ENCODE measurements around the gene NCMAP. TPM values are rescaled to one million over a fixed set of nuclear protein-coding genes. Genes with fewer than 3 reads are reported as not detected.

Gene NCMAP
- polyA plus RNA-seq, 1 donor from 2014 or later = not detected

DNA sequence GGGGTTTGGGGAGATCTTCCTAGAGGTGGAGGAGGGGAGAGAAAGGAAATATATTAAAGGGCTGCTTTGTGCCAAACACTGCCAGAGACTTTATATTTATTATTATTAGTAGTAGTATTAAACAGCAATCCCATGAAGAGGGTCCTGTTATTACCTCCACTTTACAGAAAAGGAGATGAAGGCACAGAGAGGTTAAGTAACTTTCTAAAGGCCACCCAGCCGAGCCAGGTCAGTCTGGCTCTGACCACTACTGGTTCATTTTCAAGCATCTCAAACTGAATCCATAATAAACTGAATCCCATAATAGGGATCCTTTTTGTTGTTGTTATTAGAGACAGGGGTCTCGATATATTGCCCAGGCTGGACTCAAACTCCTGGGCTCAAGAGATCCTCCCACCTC lies 12.6 kb downstream of the NCMAP start:
- no peak for TF ChIP-seq MXI1 (conservative IDR thresholded peaks at IDR 0.05; ENCODE audit: poor library complexity, severe bottlenecking)
- no peak for TF ChIP-seq EZH2 (IDR thresholded peaks at IDR 0.05; ENCODE audit: borderline replicate concordance, insufficient read depth, low read length, poor library complexity, severe bottlenecking)
- TF ChIP-seq RAD21 (conservative IDR thresholded peaks at IDR 0.05) = no peak
- TF ChIP-seq REST (IDR thresholded peaks at IDR 0.05; ENCODE audit: borderline replicate concordance) = no peak
- no peak for TF ChIP-seq EP300 (conservative IDR thresholded peaks at IDR 0.05; ENCODE audit: poor library complexity, severe bottlenecking)
- TF ChIP-seq SMC3 (conservative IDR thresholded peaks at IDR 0.05; ENCODE audit: poor library complexity) = no peak
- no peak for TF ChIP-seq TAF1 (IDR thresholded peaks at IDR 0.05; ENCODE audit: low read depth)
- TF ChIP-seq, protein P1, sequence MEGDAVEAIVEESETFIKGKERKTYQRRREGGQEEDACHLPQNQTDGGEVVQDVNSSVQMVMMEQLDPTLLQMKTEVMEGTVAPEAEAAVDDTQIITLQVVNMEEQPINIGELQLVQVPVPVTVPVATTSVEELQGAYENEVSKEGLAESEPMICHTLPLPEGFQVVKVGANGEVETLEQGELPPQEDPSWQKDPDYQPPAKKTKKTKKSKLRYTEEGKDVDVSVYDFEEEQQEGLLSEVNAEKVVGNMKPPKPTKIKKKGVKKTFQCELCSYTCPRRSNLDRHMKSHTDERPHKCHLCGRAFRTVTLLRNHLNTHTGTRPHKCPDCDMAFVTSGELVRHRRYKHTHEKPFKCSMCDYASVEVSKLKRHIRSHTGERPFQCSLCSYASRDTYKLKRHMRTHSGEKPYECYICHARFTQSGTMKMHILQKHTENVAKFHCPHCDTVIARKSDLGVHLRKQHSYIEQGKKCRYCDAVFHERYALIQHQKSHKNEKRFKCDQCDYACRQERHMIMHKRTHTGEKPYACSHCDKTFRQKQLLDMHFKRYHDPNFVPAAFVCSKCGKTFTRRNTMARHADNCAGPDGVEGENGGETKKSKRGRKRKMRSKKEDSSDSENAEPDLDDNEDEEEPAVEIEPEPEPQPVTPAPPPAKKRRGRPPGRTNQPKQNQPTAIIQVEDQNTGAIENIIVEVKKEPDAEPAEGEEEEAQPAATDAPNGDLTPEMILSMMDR (IDR thresholded peaks at IDR 0.05; ENCODE audit: poor library complexity, severe bottlenecking) = no peak
- no peak for TF ChIP-seq POLR2AphosphoS5 (IDR thresholded peaks at IDR 0.05)
- no peaks in the 10 kb centered on the region for H4K20me1 ChIP-seq (ENCODE audit: insufficient read depth)
- H3K4me2 ChIP-seq (ENCODE audit: low read length) = no peak overlapping the region
- no peaks in the 10 kb centered on the region for H3K9me3 ChIP-seq (ENCODE audit: low read length)
- no peak overlapping the region for H3K27ac ChIP-seq (ENCODE audit: low read length)
- H3K9ac ChIP-seq (ENCODE audit: low read length) = no peak overlapping the region
- H3K36me3 ChIP-seq (ENCODE audit: insufficient read depth, low read length) = no peaks in the 10 kb centered on the region
- H3K79me2 ChIP-seq (replicated peaks; ENCODE audit: insufficient read depth, low read length) = no peaks in the 10 kb centered on the region
- H3K27me3 ChIP-seq (ENCODE audit: insufficient read depth, low read depth, low read length) = no peaks in the 10 kb centered on the region
- H3K4me3 ChIP-seq (ENCODE audit: low read length) = no peak overlapping the region
- no peaks in the 10 kb centered on the region for H3F3A ChIP-seq (ENCODE audit: insufficient read depth, low read length, poor library complexity, severe bottlenecking)
- H3K9me2 ChIP-seq (ENCODE audit: insufficient read depth, low read length) = no peaks in the 10 kb centered on the region
- no peak overlapping the region for H2AFZ ChIP-seq (ENCODE audit: low read depth, low read length)

DNA sequence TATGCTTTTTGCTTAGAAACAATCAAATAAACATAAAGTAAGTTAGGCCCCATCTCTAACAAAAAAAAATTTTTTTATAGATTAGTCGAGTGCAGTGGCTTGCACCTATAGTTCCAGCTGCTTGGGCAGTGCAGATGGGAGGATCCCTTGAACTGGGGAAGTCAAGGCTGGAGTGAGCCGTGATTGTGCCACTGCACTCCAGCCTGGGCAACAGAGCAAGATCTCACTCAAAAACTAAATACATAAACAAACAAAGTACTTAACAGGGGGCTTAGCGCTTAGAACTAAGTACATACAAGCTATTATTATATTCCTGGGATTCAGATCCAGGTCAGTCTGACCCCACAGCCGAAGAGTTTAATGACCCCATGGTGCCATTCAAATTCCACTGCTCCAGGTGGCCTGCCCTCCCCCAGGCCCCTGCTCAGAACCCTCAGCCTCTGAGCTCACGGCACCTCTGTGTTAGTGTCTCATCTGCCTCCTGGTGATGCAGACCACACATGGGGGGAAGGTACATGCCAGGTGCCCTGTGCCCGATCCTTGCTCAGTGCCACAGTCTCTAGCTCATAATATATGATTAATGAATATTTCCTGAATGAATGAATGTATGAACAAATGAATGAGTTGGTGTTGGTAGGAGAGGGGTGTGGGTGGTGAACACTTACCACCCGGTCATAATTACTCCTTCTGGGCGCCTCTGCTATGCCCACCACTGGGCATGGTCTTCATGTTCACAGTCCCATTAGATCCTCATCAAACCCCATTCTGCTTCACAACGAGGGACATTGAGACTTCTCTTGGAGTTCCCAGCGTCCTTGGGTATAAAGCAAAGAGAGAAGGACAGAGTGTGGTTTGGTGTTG lies 14.6 kb downstream of the NCMAP start:
- H3K9me3 ChIP-seq (ENCODE audit: low read length) = no peaks in the 10 kb centered on the region
- H3K36me3 ChIP-seq (ENCODE audit: insufficient read depth, low read length) = no peaks in the 10 kb centered on the region
- H2AFZ ChIP-seq (ENCODE audit: low read depth, low read length) = no peak overlapping the region
- H3F3A ChIP-seq (ENCODE audit: insufficient read depth, low read length, poor library complexity, severe bottlenecking) = no peaks in the 10 kb centered on the region
- no peak overlapping the region for H3K9ac ChIP-seq (ENCODE audit: low read length)
- no peak overlapping the region for H3K4me2 ChIP-seq (ENCODE audit: low read length)
- no peak for TF ChIP-seq RAD21 (conservative IDR thresholded peaks at IDR 0.05)
- TF ChIP-seq EZH2 (IDR thresholded peaks at IDR 0.05; ENCODE audit: borderline replicate concordance, insufficient read depth, low read length, poor library complexity, severe bottlenecking) = no peak
- no peak for TF ChIP-seq MXI1 (conservative IDR thresholded peaks at IDR 0.05; ENCODE audit: poor library complexity, severe bottlenecking)
- TF ChIP-seq REST (IDR thresholded peaks at IDR 0.05; ENCODE audit: borderline replicate concordance) = no peak
- no peak for TF ChIP-seq EP300 (conservative IDR thresholded peaks at IDR 0.05; ENCODE audit: poor library complexity, severe bottlenecking)
- TF ChIP-seq, protein P1 (IDR thresholded peaks at IDR 0.05; ENCODE audit: poor library complexity, severe bottlenecking) = no peak
- no peak for TF ChIP-seq TAF1 (IDR thresholded peaks at IDR 0.05; ENCODE audit: low read depth)
- no peak for TF ChIP-seq POLR2AphosphoS5 (IDR thresholded peaks at IDR 0.05)
- no peak for TF ChIP-seq SMC3 (conservative IDR thresholded peaks at IDR 0.05; ENCODE audit: poor library complexity)
- no peak overlapping the region for H3K4me3 ChIP-seq (ENCODE audit: low read length)
- H3K27ac ChIP-seq (ENCODE audit: low read length) = no peak overlapping the region
- no peaks in the 10 kb centered on the region for H4K20me1 ChIP-seq (ENCODE audit: insufficient read depth)
- no peaks in the 10 kb centered on the region for H3K79me2 ChIP-seq (replicated peaks; ENCODE audit: insufficient read depth, low read length)
- H3K9me2 ChIP-seq (ENCODE audit: insufficient read depth, low read length) = no peaks in the 10 kb centered on the region
- H3K27me3 ChIP-seq (ENCODE audit: insufficient read depth, low read depth, low read length) = no peaks in the 10 kb centered on the region
